BJ (cell line): ENCODE results near the gene NUP107. TPM values are rescaled to one million over a fixed set of nuclear protein-coding genes. Genes with fewer than 3 reads are reported as not detected.

Source experiments
- CTCF ChIA-PET: fragments of 350-600 bp; formaldehyde crosslinking; extraction: SDS; loops from one replicate; lab custom pipeline; 2021; ENCODE audit warnings: antibody characterized with exemption, inconsistent platforms; lab: Yijun Ruan, JAX
- POLR2A ChIA-PET: fragments of 300-600 bp; sonication (Branson Sonifier 250); formaldehyde crosslinking; extraction: SDS; loops from one replicate; lab custom pipeline; 2021; ENCODE audit warnings: antibody characterized with exemption; lab: Charles Lee
- DNase-seq: peaks from one replicate; pipeline ENCODE4 v3.0.0-alpha.2; 2011; ENCODE audit warnings: low read depth
- H3K27me3 ChIP-seq: 2 replicates; pipeline ENCODE4 v1.6.0; 2011; ENCODE audit warnings: low read length; ENCODE audit not compliant: control insufficient read depth, insufficient read depth
- H3K36me3 ChIP-seq: 2 replicates; pipeline ENCODE4 v1.5.1; 2011; ENCODE audit warnings: low read length; ENCODE audit not compliant: control insufficient read depth, insufficient read depth
- H3K4me3 ChIP-seq: 2 replicates; pipeline ENCODE4 v1.5.1; 2011; ENCODE audit warnings: low read depth, mild to moderate bottlenecking, control low read depth, low read length
- polyA plus RNA-seq: library from polyadenylated mRNA; depleted of rRNA; stranded (reverse); fragments of >200 nt; gene quantifications from 2 replicates; pipeline ENCODE4 v1.2.3, GENCODE V29; 2011
- TF ChIP-seq, protein P1 (sequence below): IDR thresholded peaks from 2 replicates; pipeline ENCODE4 v1.5.1; 2011; ENCODE audit warnings: low read depth, mild to moderate bottlenecking, control low read depth, inconsistent platforms, low read length, moderate library complexity; ENCODE audit not compliant: insufficient read depth

NUP107 gene
- polyA plus RNA-seq, 1 experiment: 23.4 TPM

DNA sequence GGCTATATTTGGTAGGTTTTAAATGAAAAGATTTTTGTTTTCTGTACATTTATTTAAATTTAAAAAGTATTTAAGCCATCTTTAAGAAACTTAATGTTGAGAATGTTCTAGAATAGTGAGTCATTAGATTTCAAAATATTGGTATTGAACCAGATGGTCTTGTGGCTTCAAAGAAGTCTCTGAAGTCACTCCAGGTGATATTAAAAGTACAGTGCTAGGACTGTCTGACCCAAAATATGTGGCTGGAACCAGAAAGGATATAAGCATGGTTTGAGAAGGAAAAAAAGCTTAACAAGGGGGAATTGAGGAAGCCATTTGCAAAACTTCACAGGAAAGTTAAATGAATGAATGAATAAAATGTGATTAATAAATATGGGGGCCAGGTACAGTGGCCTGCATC, 92.5 kb downstream of the NUP107 start:
- Histone ChIP-seq H3K36me3 (no peaks in the 10 kb centered on the region), H3K4me3 (no peak overlapping the region), H3K27me3 (no peaks in the 10 kb centered on the region)
- no peak for DNase-seq
- ChIA-PET POLR2A (interaction anchor here (0.6 kb wide), 1 partner anchor 8 kb away, joined by 14 read pairs; no protein-coding TSS in a partner anchor), CTCF (interaction anchor here (1.3 kb wide), 1 partner anchor 8 kb away, joined by 4 read pairs; no protein-coding TSS in a partner anchor)
- TF ChIP-seq, protein P1, sequence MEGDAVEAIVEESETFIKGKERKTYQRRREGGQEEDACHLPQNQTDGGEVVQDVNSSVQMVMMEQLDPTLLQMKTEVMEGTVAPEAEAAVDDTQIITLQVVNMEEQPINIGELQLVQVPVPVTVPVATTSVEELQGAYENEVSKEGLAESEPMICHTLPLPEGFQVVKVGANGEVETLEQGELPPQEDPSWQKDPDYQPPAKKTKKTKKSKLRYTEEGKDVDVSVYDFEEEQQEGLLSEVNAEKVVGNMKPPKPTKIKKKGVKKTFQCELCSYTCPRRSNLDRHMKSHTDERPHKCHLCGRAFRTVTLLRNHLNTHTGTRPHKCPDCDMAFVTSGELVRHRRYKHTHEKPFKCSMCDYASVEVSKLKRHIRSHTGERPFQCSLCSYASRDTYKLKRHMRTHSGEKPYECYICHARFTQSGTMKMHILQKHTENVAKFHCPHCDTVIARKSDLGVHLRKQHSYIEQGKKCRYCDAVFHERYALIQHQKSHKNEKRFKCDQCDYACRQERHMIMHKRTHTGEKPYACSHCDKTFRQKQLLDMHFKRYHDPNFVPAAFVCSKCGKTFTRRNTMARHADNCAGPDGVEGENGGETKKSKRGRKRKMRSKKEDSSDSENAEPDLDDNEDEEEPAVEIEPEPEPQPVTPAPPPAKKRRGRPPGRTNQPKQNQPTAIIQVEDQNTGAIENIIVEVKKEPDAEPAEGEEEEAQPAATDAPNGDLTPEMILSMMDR: no peak

DNA sequence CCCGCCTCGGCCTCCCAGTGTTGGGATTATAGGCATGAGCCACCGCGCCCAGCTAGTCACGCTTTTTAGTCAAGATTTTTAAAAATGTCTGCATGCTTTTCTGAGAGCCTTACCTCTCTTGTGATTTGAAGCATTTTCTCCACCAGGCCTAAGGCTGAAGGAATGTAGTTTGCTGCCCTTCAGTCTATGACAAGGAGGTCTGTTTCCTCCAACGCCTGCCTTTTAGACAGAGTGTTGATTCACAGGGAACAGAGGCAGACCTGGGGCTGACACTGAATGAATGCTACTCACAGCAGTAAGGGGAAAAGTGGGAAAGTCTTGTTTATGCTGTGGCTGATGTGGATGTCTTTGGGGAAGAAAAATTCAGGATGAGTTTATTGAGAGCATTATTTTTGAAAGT, 94.0 kb downstream of the NUP107 start:
- POLR2A ChIA-PET: no interaction called here
- Histone ChIP-seq H3K36me3 (no peaks in the 10 kb centered on the region), H3K27me3 (no peaks in the 10 kb centered on the region), H3K4me3 (no peak overlapping the region)
- CTCF ChIA-PET: no interaction called here
- DNase-seq: no peak
- TF ChIP-seq, protein P1: no peak

DNA sequence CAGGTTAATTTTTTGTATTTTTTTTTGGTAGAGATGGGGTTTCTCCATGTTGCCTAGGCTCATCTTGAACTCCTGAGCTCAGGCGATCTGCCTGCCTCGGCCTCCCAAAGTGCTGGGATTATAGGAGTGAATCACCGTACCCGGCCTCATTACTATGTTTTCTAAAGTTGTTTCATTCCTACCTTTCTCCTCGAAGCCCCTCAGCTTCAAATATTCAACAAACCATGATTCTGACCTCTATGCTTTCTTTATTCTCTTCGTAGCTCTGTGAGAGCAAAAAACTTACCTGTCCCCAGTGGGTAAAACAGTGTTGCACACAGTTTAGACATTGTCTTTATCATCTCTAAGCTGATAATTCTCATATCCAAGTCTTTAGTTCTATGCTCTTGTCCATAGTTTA, 95.0 kb downstream of the NUP107 start:
- ChIA-PET POLR2A (no interaction called here), CTCF (interaction anchor here (1.1 kb wide), 1 partner anchor 9 kb away, joined by 3 read pairs; no protein-coding TSS in a partner anchor)
- no peak for DNase-seq
- no peak overlapping the region for H3K4me3 ChIP-seq
- TF ChIP-seq, protein P1: no peak
- H3K27me3 ChIP-seq: no peaks in the 10 kb centered on the region
- no peaks in the 10 kb centered on the region for H3K36me3 ChIP-seq

DNA sequence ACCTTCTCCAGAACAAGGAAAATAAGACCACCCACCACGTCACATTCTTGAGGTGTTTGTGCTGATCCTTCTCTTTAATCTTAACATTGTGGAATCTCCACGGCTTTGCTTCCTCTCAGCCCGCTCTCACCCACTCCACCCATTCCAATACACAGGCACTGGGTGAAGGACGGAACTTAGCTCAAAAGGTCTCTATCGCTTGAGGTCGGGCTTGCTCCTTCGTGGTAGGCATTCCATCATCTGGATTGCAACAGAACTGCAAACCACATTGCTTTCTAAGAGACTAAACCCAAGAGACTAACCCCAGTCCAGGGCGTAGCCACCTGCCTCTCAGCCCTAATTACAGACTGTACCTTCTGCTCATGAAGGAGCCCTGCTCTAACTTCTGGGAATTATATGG, 97.2 kb downstream of the NUP107 start:
- Histone ChIP-seq H3K4me3 (no peak overlapping the region), H3K27me3 (no peaks in the 10 kb centered on the region), H3K36me3 (no peaks in the 10 kb centered on the region)
- DNase-seq: no peak
- TF ChIP-seq, protein P1: no peak
- ChIA-PET POLR2A (no interaction called here), CTCF (interaction anchor here (0.6 kb wide), 1 partner anchor 20 kb away, joined by 5 read pairs; no protein-coding TSS in a partner anchor)

DNA sequence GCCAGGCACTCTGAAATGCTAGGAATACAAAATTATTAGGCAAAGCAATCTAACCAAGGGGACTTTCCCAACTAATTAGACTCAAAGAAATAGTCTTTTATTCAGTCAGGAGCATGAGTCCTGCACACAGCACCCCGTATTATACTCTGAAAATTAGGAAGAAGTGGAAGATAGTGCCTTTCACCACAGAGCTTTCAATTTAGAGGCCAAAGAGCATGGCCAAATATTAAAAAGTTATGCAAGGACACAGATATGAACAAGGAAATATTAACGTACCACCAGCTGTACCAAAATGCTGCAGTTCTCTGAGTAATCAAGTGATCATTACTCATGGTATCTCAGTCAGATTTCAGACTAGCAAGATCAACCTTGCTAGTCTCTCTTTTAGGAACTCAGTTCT, 98.6 kb downstream of the NUP107 start:
- Histone ChIP-seq H3K4me3 (no peak overlapping the region), H3K27me3 (no peaks in the 10 kb centered on the region), H3K36me3 (no peaks in the 10 kb centered on the region)
- POLR2A ChIA-PET: no interaction called here
- no peak for DNase-seq
- CTCF ChIA-PET: interaction anchor here (1.3 kb wide), 2 partner anchors 10 to 45 kb away, joined by 3 read pairs; no protein-coding TSS in a partner anchor
- TF ChIP-seq, protein P1: no peak
